Activated CD4-positive, alpha-beta T cell treated with anti-CD3 and anti-CD28 coated beads, Interleukin-2, amount 10 ng/mL, durations not matched to agents 7 days and 5 days (primary cell): ENCODE measurements around the gene GLDN. TPM values are rescaled to one million over a fixed set of nuclear protein-coding genes. Genes with fewer than 3 reads are reported as not detected.

Source experiments
- CTCF ChIA-PET: fragments of 350-600 bp; sonication (Branson Sonifier 250); formaldehyde crosslinking; loops from one replicate; lab custom pipeline; 2021; ENCODE audit warnings: antibody characterized with exemption; lab: Charles Lee
- POLR2A ChIA-PET: fragments of 350-600 bp; sonication (Branson Sonifier 250); formaldehyde crosslinking; loops from one replicate; lab custom pipeline; 2021; ENCODE audit warnings: antibody characterized with exemption; lab: Charles Lee
- DNase-seq: peaks from one replicate; pipeline ENCODE4 v3.0.0-alpha.2; 2020
- H3K27ac Mint-ChIP-seq: one replicate; pipeline ENCODE4 v1.8.0; 2021; ENCODE audit warnings: mild to moderate bottlenecking, moderate library complexity, mixed read lengths
- H3K27me3 Mint-ChIP-seq: one replicate; pipeline ENCODE4 v1.8.0; 2021; ENCODE audit warnings: mixed read lengths
- H3K36me3 Mint-ChIP-seq: one replicate; pipeline ENCODE4 v1.8.0; 2021; ENCODE audit warnings: low read depth, mixed read lengths
- H3K4me1 Mint-ChIP-seq: one replicate; pipeline ENCODE4 v1.8.0; 2021; ENCODE audit warnings: mixed read lengths
- H3K4me3 Mint-ChIP-seq: one replicate; pipeline ENCODE4 v1.8.0; 2021; ENCODE audit warnings: mild to moderate bottlenecking, moderate library complexity, mixed read lengths
- H3K9me3 Mint-ChIP-seq: one replicate; pipeline ENCODE4 v1.8.0; 2021; ENCODE audit warnings: mixed read lengths
- total RNA-seq, 2 experiments: library from RNA; stranded (reverse); gene quantifications; one replicate each; pipeline ENCODE4 v1.2.3, GENCODE V29; 2021

GLDN gene
- total RNA-seq, 2 experiments from 2014 or later = not detected

GRCh38 chr15:51332206-51333147 is 9.0 kb upstream of the GLDN start:
- no peak overlapping the region for H3K27ac Mint-ChIP-seq
- peaks cover 11% of the 10 kb centered on the region for H3K27me3 Mint-ChIP-seq
- no peaks in the 10 kb centered on the region for H3K36me3 Mint-ChIP-seq
- no peaks in the 10 kb centered on the region for H3K9me3 Mint-ChIP-seq
- ChIA-PET CTCF (no interaction called here), POLR2A (no interaction called here)
- DNase-seq = no peak
- H3K4me1 Mint-ChIP-seq = no peaks in the 10 kb centered on the region
- H3K4me3 Mint-ChIP-seq = no peak overlapping the region

GRCh38 chr15:51333571-51333970 is 7.9 kb upstream of the GLDN start:
- no peaks in the 10 kb centered on the region for H3K36me3 Mint-ChIP-seq
- H3K27me3 Mint-ChIP-seq = peaks cover 11% of the 10 kb centered on the region
- POLR2A ChIA-PET = no interaction called here
- H3K4me1 Mint-ChIP-seq = no peaks in the 10 kb centered on the region
- H3K9me3 Mint-ChIP-seq = no peaks in the 10 kb centered on the region
- H3K27ac Mint-ChIP-seq = no peak overlapping the region
- CTCF ChIA-PET = no interaction called here
- H3K4me3 Mint-ChIP-seq = no peak overlapping the region
- DNase-seq = no peak

GRCh38 chr15:51334011-51334451 is 7.4 kb upstream of the GLDN start:
- no peak overlapping the region for H3K27ac Mint-ChIP-seq
- CTCF ChIA-PET = no interaction called here
- POLR2A ChIA-PET = no interaction called here
- DNase-seq = no peak
- H3K4me1 Mint-ChIP-seq = no peaks in the 10 kb centered on the region
- H3K4me3 Mint-ChIP-seq = no peak overlapping the region
- no peaks in the 10 kb centered on the region for H3K9me3 Mint-ChIP-seq
- H3K27me3 Mint-ChIP-seq = peaks cover 11% of the 10 kb centered on the region
- H3K36me3 Mint-ChIP-seq = no peaks in the 10 kb centered on the region

- ChIA-PET POLR2A (no interaction called here), CTCF (no interaction called here)
- no peaks in the 10 kb centered on the region for H3K36me3 Mint-ChIP-seq
- H3K27me3 Mint-ChIP-seq = peaks cover 7% of the 10 kb centered on the region
- H3K4me3 Mint-ChIP-seq = no peak overlapping the region
- H3K27ac Mint-ChIP-seq = no peak overlapping the region
- H3K9me3 Mint-ChIP-seq = no peaks in the 10 kb centered on the region
- H3K4me1 Mint-ChIP-seq = no peaks in the 10 kb centered on the region
- DNase-seq = no peak
These were observed 6.4 kb upstream of the GLDN start for GRCh38 chr15:51335087-51335486.

- Mint-ChIP-seq H3K27ac (no peak overlapping the region), H3K27me3 (peaks cover 9% of the 10 kb centered on the region), H3K9me3 (no peaks in the 10 kb centered on the region), H3K4me1 (no peaks in the 10 kb centered on the region), H3K36me3 (no peaks in the 10 kb centered on the region), H3K4me3 (no peak overlapping the region)
- CTCF ChIA-PET = interaction anchor here (0.6 kb wide), 1 partner anchor 92 kb away, joined by 3 read pairs; no protein-coding TSS in a partner anchor
- POLR2A ChIA-PET = no interaction called here
- DNase-seq = no peak
These were observed 5.7 kb upstream of the GLDN start for GRCh38 chr15:51335538-51336410.

- Mint-ChIP-seq H3K27me3 (peaks cover 25% of the 10 kb centered on the region), H3K4me3 (no peak within 1 kb of the TSS), H3K27ac (no peak within 1 kb of the TSS), H3K9me3 (no peaks in the 10 kb centered on the region), H3K36me3 (no peaks in the 10 kb centered on the region), H3K4me1 (no peaks in the 10 kb centered on the region)
- no peak for DNase-seq
- ChIA-PET POLR2A (no interaction called here), CTCF (no interaction called here)
These were observed 3.0 kb upstream of the GLDN start, which contains the start of gene CYP19A1 for GRCh38 chr15:51338496-51338895. TSS of gene CYP19A1 (minus strand) at chr15:51338596. CDS start at chr15:51242912, 95,684 bp downstream.

GRCh38 chr15:51342227-51342999 is 958 bp downstream of the GLDN start:
- no peak overlapping the region for H3K4me3 Mint-ChIP-seq
- POLR2A ChIA-PET = no interaction called here
- no peaks in the 10 kb centered on the region for H3K4me1 Mint-ChIP-seq
- H3K9me3 Mint-ChIP-seq = no peaks in the 10 kb centered on the region
- no peak overlapping the region for H3K27ac Mint-ChIP-seq
- H3K27me3 Mint-ChIP-seq = peaks cover 40% of the 10 kb centered on the region
- CTCF ChIA-PET = interaction anchor here (0.6 kb wide), 1 partner anchor 28 kb away, joined by 3 read pairs; no protein-coding TSS in a partner anchor
- DNase-seq = no peak
- H3K36me3 Mint-ChIP-seq = no peaks in the 10 kb centered on the region

- H3K27me3 Mint-ChIP-seq = peaks cover 40% of the 10 kb centered on the region
- H3K4me3 Mint-ChIP-seq = no peak overlapping the region
- no peaks in the 10 kb centered on the region for H3K36me3 Mint-ChIP-seq
- no peak for DNase-seq
- ChIA-PET POLR2A (no interaction called here), CTCF (interaction anchor here (1.3 kb wide), 1 partner anchor 21 kb away, joined by 3 read pairs; no protein-coding TSS in a partner anchor)
- no peak overlapping the region for H3K27ac Mint-ChIP-seq
- H3K9me3 Mint-ChIP-seq = no peaks in the 10 kb centered on the region
- no peaks in the 10 kb centered on the region for H3K4me1 Mint-ChIP-seq
These were observed 2.0 kb downstream of the GLDN start for GRCh38 chr15:51343466-51343865.

- no peak for DNase-seq
- H3K27ac Mint-ChIP-seq = no peak overlapping the region
- no peaks in the 10 kb centered on the region for H3K36me3 Mint-ChIP-seq
- peaks cover 32% of the 10 kb centered on the region for H3K27me3 Mint-ChIP-seq
- no peak overlapping the region for H3K4me3 Mint-ChIP-seq
- ChIA-PET CTCF (no interaction called here), POLR2A (no interaction called here)
- peaks cover 2% of the 10 kb centered on the region for H3K4me1 Mint-ChIP-seq
- no peaks in the 10 kb centered on the region for H3K9me3 Mint-ChIP-seq
These were observed 4.7 kb downstream of the GLDN start for GRCh38 chr15:51346136-51346535.

- H3K27ac Mint-ChIP-seq = no peak overlapping the region
- H3K4me1 Mint-ChIP-seq = peaks cover 2% of the 10 kb centered on the region
- H3K27me3 Mint-ChIP-seq = peaks cover 22% of the 10 kb centered on the region
- no peaks in the 10 kb centered on the region for H3K9me3 Mint-ChIP-seq
- no peaks in the 10 kb centered on the region for H3K36me3 Mint-ChIP-seq
- H3K4me3 Mint-ChIP-seq = no peak overlapping the region
- ChIA-PET CTCF (no interaction called here), POLR2A (no interaction called here)
- no peak for DNase-seq
These were observed 7.2 kb downstream of the GLDN start for GRCh38 chr15:51348688-51349087.

GRCh38 chr15:51349156-51349844 is 7.8 kb downstream of the GLDN start:
- DNase-seq = no peak
- no peak overlapping the region for H3K4me3 Mint-ChIP-seq
- peaks cover 23% of the 10 kb centered on the region for H3K27me3 Mint-ChIP-seq
- H3K36me3 Mint-ChIP-seq = no peaks in the 10 kb centered on the region
- no peak overlapping the region for H3K27ac Mint-ChIP-seq
- no peaks in the 10 kb centered on the region for H3K9me3 Mint-ChIP-seq
- peaks cover 2% of the 10 kb centered on the region for H3K4me1 Mint-ChIP-seq
- ChIA-PET POLR2A (no interaction called here), CTCF (no interaction called here)

GRCh38 chr15:51350723-51351122 is 9.3 kb downstream of the GLDN start:
- peaks cover 2% of the 10 kb centered on the region for H3K4me1 Mint-ChIP-seq
- H3K4me3 Mint-ChIP-seq = no peak overlapping the region
- no peaks in the 10 kb centered on the region for H3K9me3 Mint-ChIP-seq
- H3K27me3 Mint-ChIP-seq = peaks cover 16% of the 10 kb centered on the region
- ChIA-PET POLR2A (no interaction called here), CTCF (no interaction called here)
- H3K36me3 Mint-ChIP-seq = no peaks in the 10 kb centered on the region
- DNase-seq = no peak
- no peak overlapping the region for H3K27ac Mint-ChIP-seq
